GM13977 (cell line): Measurements from ENCODE around the gene KCNK4.

Experiments
- DNase-seq: peaks from one replicate; pipeline ENCODE4 v3.0.0; 2012; ENCODE audit warnings: low spot score
- CTCF ChIP-seq: IDR thresholded peaks from 2 replicates; pipeline ENCODE4 v1.5.1; 2012; ENCODE audit warnings: mild to moderate bottlenecking, control low read depth; ENCODE audit not compliant: insufficient read depth; ENCODE audit errors: extremely low read depth, missing control alignments
- in situ Hi-C: fragments of 300-500 bp; cut with MboI; formaldehyde crosslinking; loops from one replicate; pipeline ENCODE4 v1.12.0; 2022; ENCODE audit warnings: low sequenced_read_pairs, low pct_unique_long_range_greater_than_20kb, mixed read lengths, inconsistent platforms; ENCODE audit not compliant: unreplicated experiment

KCNK4 gene

GRCh38 chr11:64249563-64250414, 41.3 kb upstream of the KCNK4 start:
- in situ Hi-C loops: no loop called here
- DNase-seq: no peak
- no peak for TF ChIP-seq CTCF

- peak; percentile 29 for DNase-seq
- no peak for TF ChIP-seq CTCF
- in situ Hi-C loops: no loop called here
Observed at GRCh38 chr11:64250415-64251015, 40.6 kb upstream of the KCNK4 start.

GRCh38 chr11:64251016-64251752, 39.9 kb upstream of the KCNK4 start, which contains the start of gene PLCB3:
Gene PLCB3 (plus strand): TSS chr11:64251530. CDS start chr11:64251650, 120 bp downstream.
- peak; percentile 73 for TF ChIP-seq CTCF
- DNase-seq: peak; percentile 96
- in situ Hi-C loops: no loop called here

- in situ Hi-C loops: no loop called here
- no peak for DNase-seq
- TF ChIP-seq CTCF: no peak
Observed at GRCh38 chr11:64251753-64252002, 39.4 kb upstream of the KCNK4 start.

GRCh38 chr11:64252003-64252872, 38.9 kb upstream of the KCNK4 start:
- peak; percentile 40 for TF ChIP-seq CTCF
- peak; percentile 70 for DNase-seq
- in situ Hi-C loops: no loop called here

GRCh38 chr11:64253043-64253442, 38.1 kb upstream of the KCNK4 start:
- in situ Hi-C loops: no loop called here
- no peak for TF ChIP-seq CTCF
- no peak for DNase-seq
